Measurements from ENCODE around the gene ITIH6.
"Not testable (repeated sequence)": the region's sequence is repeated elsewhere in the genome, so short reads cannot be mapped to it uniquely, and the experiment has no call there.

ITIH6 gene

DNA sequence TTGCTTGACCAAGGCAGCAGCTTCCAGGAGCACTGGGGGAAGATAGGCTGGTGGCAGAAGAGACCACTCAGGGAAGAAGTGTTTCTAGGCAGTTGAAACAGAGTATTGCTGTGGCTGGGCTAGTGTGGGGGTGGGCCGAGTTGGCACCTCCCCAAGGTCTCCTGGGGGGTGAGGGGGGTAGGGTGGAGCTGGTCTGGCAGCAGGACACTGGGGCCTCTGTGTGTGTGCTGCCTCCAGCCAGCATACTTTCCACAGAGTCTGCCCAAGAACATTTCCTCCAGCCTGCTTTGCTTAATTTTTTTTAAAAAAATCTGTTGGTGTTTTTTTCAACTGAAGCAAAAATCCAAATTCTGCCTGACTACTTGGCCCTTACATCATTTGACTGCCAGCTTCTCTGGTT, 4.0 kb downstream of the ITIH6 start:
- Histone ChIP-seq H3K9me3 (ENCODE audit: severe bottlenecking) (no peaks in the 10 kb centered on the region), H3K27ac (no peak overlapping the region), H3K4me3 (ENCODE audit: low read depth, low read length) (no peak overlapping the region), H3K36me3 (no peaks in the 10 kb centered on the region), H3K27me3 (ENCODE audit: insufficient read depth, low read depth, severe bottlenecking) (peaks cover 60% of the 10 kb centered on the region)
- TF ChIP-seq, protein P1, sequence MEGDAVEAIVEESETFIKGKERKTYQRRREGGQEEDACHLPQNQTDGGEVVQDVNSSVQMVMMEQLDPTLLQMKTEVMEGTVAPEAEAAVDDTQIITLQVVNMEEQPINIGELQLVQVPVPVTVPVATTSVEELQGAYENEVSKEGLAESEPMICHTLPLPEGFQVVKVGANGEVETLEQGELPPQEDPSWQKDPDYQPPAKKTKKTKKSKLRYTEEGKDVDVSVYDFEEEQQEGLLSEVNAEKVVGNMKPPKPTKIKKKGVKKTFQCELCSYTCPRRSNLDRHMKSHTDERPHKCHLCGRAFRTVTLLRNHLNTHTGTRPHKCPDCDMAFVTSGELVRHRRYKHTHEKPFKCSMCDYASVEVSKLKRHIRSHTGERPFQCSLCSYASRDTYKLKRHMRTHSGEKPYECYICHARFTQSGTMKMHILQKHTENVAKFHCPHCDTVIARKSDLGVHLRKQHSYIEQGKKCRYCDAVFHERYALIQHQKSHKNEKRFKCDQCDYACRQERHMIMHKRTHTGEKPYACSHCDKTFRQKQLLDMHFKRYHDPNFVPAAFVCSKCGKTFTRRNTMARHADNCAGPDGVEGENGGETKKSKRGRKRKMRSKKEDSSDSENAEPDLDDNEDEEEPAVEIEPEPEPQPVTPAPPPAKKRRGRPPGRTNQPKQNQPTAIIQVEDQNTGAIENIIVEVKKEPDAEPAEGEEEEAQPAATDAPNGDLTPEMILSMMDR (IDR thresholded peaks at IDR 0.05; ENCODE audit: low read depth, low read length) = no peak
- DNase-seq = no peak

DNA sequence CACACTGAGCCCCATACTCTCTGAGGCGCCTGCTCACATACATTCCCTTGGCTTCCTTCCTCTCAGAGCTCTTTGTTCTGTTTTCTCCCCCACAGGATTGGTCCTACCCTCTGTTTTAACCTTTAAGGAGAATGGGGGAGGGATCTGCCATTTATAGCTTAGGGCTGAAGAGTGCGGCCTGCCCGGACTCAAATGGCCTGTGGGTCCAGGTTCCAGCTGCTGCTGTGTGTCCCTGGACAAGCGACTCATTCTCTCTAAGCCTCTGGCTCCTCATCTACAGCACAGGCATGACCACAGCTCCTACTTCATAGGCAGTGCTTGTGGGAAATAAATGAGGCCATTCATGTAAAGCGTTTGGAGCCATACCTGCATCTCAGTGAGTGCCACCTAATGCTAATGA, 8.7 kb downstream of the ITIH6 start:
- H3K36me3 ChIP-seq; H3K27ac ChIP-seq; H3K4me3 ChIP-seq (ENCODE audit: low read depth, low read length); DNase-seq; H3K9me3 ChIP-seq (ENCODE audit: severe bottlenecking): not testable (repeated sequence)
- H3K27me3 ChIP-seq (ENCODE audit: insufficient read depth, low read depth, severe bottlenecking) = peaks cover 54% of the 10 kb centered on the region

DNA sequence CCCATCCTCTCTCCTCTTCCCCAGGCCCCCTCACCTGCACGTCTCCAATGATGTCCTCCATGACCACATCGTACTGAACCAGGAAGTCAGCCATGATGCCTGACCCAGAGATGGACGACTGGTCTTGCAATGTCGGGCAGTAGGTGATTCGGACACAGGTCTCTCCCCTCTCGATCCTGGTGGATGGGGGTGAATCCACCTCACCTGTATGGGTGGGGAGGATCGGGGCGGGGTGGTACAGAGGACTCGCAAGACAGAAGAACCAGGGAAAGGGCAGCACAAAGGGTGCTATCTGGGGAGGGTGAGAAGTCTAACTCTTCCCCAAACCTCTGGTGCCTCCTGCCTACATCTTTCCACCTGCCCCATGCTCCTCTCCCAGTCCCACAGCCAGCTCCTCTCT, 9.6 kb downstream of the ITIH6 start:
- H3K4me3 ChIP-seq (ENCODE audit: low read depth, low read length) = no peak overlapping the region
- peaks cover 54% of the 10 kb centered on the region for H3K27me3 ChIP-seq (ENCODE audit: insufficient read depth, low read depth, severe bottlenecking)
- no peaks in the 10 kb centered on the region for H3K9me3 ChIP-seq (ENCODE audit: severe bottlenecking)
- DNase-seq = no peak
- H3K36me3 ChIP-seq = no peaks in the 10 kb centered on the region
- no peak overlapping the region for H3K27ac ChIP-seq
- TF ChIP-seq, protein P1 (IDR thresholded peaks at IDR 0.05; ENCODE audit: low read depth, low read length) = no peak

DNA sequence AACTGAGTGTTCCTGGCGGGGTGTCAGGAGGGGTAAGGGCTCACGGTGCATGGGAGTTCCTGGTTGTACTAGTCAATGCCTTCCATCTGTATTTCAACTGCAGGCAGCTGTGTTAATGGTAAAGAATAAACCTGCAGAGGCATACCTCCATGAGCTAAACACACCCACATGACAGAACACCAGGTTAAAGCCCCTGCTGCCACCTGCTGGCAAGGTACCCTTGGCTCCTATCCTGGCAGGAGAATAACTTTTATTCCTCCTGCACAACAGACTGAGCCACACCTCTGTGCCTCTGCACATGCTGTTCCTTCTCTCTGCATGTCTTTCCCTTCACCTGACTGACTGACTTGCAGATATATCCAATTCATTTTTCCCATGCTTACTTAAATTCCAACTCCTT, 11.1 kb downstream of the ITIH6 start:
- peaks cover 44% of the 10 kb centered on the region for H3K27me3 ChIP-seq (ENCODE audit: insufficient read depth, low read depth, severe bottlenecking)
- H3K9me3 ChIP-seq (ENCODE audit: severe bottlenecking) = no peaks in the 10 kb centered on the region
- H3K27ac ChIP-seq = no peak overlapping the region
- peak; percentile 25 for DNase-seq
- H3K36me3 ChIP-seq = no peaks in the 10 kb centered on the region
- TF ChIP-seq, protein P1 (IDR thresholded peaks at IDR 0.05; ENCODE audit: low read depth, low read length) = peak; percentile 54
- no peak overlapping the region for H3K4me3 ChIP-seq (ENCODE audit: low read depth, low read length)

DNA sequence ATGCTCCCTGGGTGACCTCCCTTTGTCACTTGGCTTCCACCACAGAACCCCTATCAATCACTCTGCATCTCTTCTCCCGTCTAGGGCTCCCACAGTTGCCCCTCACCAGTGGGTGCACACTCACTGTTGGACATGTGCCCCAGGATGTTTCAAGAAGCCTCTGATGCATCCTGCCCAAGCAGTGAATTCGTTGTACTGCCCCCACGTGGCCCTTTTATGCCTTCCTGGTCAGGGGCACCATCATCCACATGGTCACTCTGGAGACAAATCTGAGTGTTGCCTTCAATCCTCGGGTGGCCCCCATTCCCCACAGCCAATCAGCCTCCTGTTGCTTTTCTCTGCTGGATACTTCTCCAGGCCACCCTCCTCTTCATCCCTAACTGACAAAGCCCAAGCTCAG, 12.2 kb downstream of the ITIH6 start:
- TF ChIP-seq, protein P1 (IDR thresholded peaks at IDR 0.05; ENCODE audit: low read depth, low read length) = peak; percentile 49
- H3K27ac ChIP-seq = no peak overlapping the region
- H3K27me3 ChIP-seq (ENCODE audit: insufficient read depth, low read depth, severe bottlenecking) = peaks cover 43% of the 10 kb centered on the region
- H3K36me3 ChIP-seq = no peaks in the 10 kb centered on the region
- no peaks in the 10 kb centered on the region for H3K9me3 ChIP-seq (ENCODE audit: severe bottlenecking)
- peak; percentile 22 for DNase-seq
- H3K4me3 ChIP-seq (ENCODE audit: low read depth, low read length) = no peak overlapping the region

DNA sequence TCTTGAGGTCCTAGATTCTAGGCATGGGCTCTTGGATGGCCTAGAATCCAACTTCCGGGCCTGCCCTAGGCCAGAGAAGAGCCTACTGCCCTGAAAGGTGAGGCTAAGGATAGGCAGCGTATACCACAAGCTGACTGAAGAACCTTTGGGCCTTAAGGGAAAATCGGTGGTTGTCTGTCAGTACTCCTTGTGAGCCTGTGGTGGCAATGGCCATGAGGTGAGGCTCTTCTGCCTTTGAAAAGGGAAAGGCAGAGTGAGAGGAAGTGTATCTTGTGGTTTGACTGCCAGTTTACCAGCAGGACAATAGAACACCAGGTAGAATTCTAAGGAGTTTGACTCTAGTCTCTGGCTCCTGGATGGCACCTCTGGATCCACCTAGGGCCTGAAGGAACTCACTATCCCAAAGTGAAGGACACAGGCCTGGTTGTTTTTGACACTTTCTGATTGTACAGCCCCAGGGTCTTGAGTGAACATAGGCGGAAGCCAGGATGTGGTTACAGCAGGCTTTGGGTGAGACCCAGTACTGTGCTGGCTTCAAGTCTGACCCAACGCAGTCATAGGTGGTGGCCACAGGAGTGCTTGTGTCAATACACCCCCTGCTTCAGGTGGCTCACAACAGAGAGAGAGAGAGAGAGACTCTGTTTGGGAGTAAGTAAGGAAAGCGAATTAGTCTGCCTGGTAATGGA, 20.9 kb downstream of the ITIH6 start:
- no peaks in the 10 kb centered on the region for H3K36me3 ChIP-seq
- no peak overlapping the region for H3K4me3 ChIP-seq (ENCODE audit: low read depth, low read length)
- H3K9me3 ChIP-seq (ENCODE audit: severe bottlenecking) = no peaks in the 10 kb centered on the region
- H3K27me3 ChIP-seq (ENCODE audit: insufficient read depth, low read depth, severe bottlenecking) = peaks cover 18% of the 10 kb centered on the region
- no peak for DNase-seq
- TF ChIP-seq, protein P1 (IDR thresholded peaks at IDR 0.05; ENCODE audit: low read depth, low read length) = no peak
- no peak overlapping the region for H3K27ac ChIP-seq

Measured in WERI-Rb-1 (cell line).